Measurements from ENCODE around the gene FRMD4A. TPM values are rescaled to one million over a fixed set of nuclear protein-coding genes. Genes with fewer than 3 reads are reported as not detected.

FRMD4A gene
- total RNA-seq, 1 donor from 2014 or later, result 42.3 TPM

DNA sequence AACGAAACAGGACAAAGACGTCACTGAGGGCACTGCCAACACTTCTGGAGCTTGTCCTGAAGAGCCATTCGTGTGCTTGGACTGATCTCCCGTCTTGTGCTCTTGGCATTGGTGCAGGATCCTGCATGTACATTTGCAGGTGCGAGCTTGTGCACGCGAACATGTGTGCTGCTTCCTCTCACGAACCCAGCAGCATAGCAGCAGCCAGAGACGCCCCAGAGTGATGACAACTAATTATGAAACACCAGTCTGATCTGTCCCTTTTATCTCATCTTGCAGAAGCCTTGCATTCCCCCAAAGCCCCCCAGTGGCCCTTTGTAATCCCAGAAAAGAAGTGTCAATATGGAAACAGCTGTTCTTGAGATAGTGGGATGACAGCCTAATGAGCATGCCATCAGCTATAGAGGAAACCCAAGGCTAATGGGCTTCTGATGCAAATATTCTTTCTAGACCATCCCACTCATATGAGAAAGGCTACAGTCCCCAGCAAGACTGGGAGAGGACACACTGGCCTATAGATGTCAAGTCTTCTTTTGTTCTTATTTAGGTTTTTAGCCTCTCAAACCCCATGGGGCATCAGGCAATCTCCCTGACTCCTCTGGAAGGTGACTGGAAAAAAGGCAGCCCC, 310.6 kb downstream of the FRMD4A start:
- intact Hi-C loops (cut with DNase I), result no loop called here
- no peak for DNase-seq (ENCODE audit: missing footprints)
- ATAC-seq, result no peak

DNA sequence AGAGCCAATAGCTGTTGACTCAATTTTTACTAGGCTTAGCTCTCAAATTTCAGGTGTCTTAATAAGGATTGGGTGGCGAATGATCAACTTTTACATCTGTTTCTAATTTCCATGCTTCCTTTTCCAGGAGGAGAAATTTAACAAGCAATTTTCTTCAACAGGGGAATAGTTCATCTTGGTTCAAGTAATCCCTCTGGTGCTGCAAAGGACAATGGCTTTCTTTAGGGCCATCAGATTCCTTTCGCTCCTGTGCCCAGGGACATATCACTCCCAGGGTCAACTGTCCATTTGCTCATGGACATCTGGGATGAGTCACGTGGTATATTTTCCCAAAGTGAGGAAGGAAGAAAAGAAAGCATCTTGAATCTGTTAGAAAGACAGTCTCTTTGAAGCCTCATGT, 313.3 kb downstream of the FRMD4A start:
- intact Hi-C loops (cut with DNase I), result loop anchor here (5.0 kb wide), 1 partner anchor 55 kb away; no protein-coding TSS in a partner anchor
- ATAC-seq (no peak), DNase-seq (ENCODE audit: missing footprints) (no peak)

DNA sequence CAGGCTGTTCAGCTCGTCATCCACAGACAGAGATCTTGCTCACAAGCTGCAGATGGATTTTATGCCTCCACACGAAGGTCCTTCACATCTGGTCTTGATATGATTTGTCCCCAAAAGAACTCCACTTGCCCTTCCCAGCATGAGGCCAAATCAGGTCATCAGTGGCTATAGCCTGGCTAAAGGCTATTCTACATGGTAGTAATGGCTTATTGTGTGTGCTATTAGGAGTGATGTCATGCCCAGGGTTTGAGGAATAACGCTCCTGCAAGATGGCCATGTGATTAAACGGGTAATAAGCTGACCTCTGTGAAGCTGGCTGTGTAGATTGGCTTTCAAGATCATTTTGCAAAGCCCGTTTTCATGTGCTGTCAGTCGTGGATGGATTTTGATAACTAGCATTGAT, 313.8 kb downstream of the FRMD4A start:
- ATAC-seq (no peak), DNase-seq (ENCODE audit: missing footprints) (no peak)
- intact Hi-C loops (cut with DNase I), result loop anchor here (5.0 kb wide), 1 partner anchor 55 kb away; no protein-coding TSS in a partner anchor

DNA sequence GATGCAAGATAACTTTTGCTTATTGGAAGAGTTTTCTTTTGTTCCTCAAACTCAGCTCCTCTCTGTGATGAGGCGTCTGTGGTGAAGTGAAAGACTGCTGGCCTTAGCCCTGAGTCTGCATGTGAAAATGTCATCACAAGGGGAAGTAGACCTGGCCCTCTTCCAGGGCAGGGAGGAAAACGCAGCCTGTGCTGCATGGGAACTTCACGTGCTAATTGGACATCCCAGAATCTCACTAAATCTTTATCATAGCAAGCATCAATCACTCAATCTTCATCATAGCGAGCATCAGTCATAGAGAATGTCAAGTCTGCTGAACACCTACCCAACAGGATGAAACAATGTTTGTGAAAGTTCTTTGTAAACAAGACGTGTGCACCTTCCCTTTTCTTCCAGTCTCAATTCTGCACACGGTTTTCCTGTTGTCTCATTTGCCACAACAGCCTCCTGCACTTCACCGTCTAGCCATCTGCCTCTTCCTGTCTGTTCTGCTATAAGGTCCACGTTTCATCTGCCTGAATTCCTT, 314.6 kb downstream of the FRMD4A start:
- intact Hi-C loops (cut with DNase I), result loop anchor here (5.0 kb wide), 1 partner anchor 56 kb away; no protein-coding TSS in a partner anchor
- ATAC-seq, result peak; percentile 78
- no peak for DNase-seq (ENCODE audit: missing footprints)

DNA sequence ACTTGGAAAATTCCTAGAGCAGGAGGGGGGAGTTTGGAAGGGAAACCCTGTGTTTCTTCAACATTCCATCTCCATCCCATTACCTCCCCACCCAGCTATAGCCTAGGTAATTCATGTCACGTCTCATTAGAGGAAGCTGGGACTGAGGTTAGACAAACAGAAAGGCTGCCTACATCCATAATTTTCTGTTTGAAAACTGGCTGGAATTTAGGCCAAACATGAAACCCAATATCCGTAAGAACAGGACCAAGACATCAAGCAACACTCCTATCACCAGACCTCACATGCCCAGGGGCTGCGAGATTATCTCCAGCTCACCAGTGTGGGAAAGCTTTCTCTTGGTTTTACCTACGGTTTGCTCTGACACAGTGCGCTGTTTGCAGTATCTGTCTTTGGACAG, 316.3 kb downstream of the FRMD4A start:
- intact Hi-C loops (cut with DNase I), result loop anchor here (5.0 kb wide), 1 partner anchor 127 kb away; no protein-coding TSS in a partner anchor
- no peak for ATAC-seq
- DNase-seq (ENCODE audit: missing footprints), result no peak

DNA sequence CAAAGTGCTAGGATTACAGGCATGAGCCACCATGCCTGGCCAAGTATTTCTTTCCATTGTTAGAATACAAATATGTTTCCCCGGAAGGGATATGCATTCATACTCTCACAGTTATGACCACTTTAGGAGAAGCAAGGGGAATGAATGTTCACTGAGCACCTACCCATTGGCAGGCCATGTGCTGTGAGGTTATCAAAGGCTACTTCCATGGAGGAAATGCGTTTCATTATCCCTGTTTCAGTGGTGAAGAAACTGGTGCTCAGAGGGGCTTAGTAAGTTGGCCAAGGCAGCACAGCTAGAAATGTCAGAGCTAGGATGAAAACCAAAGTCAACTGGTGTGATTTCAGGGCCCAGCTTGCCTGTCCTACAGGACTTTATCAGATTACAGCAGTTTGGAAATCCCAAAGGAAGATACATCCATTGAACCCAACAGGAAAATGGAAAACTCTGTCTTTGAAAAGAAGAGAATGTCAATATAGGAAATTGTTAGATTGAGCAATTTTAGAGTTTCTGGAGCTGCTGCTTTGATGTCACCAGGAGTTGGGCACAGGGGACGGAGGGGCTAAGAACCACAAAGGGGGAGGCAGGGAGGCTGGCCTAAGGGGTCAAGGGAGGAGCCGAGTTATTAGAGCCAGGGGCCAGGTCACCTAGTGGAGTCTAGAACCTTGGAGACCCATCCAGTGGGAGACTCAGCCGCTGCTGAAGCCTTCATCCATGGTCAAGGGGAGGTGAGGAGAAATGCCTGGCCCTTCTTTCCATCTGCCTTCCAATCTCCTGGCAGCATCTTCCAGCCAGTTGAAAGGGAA, 319.8 kb downstream of the FRMD4A start:
- intact Hi-C loops (cut with DNase I), result loop anchor here (5.0 kb wide), 1 partner anchor 124 kb away; no protein-coding TSS in a partner anchor
- ATAC-seq, result no peak
- DNase-seq (ENCODE audit: missing footprints), result no peak

DNA sequence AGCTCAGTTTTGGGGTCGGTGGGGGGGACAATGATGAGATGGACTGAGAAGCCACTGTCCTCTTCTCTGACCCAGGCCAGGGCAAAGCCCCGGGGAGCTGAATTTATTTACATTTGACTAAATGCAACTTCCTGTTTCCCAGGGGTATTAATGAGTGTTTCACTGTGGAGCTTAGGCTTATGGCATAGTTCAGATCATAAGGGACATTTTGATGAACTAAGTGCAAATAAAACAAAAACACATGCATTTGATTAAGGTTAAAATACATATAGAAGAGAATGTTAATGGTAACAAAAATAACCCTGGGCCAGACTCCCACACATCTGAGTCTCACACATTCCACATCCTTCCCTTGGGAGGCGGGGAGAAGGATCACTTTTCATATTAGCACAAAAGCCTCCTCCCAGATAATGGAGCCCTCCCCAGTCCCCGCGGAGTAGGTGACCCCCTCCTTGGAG, 320.6 kb downstream of the FRMD4A start:
- intact Hi-C loops (cut with DNase I), result loop anchor here (5.0 kb wide), 1 partner anchor 123 kb away; no protein-coding TSS in a partner anchor

DNA sequence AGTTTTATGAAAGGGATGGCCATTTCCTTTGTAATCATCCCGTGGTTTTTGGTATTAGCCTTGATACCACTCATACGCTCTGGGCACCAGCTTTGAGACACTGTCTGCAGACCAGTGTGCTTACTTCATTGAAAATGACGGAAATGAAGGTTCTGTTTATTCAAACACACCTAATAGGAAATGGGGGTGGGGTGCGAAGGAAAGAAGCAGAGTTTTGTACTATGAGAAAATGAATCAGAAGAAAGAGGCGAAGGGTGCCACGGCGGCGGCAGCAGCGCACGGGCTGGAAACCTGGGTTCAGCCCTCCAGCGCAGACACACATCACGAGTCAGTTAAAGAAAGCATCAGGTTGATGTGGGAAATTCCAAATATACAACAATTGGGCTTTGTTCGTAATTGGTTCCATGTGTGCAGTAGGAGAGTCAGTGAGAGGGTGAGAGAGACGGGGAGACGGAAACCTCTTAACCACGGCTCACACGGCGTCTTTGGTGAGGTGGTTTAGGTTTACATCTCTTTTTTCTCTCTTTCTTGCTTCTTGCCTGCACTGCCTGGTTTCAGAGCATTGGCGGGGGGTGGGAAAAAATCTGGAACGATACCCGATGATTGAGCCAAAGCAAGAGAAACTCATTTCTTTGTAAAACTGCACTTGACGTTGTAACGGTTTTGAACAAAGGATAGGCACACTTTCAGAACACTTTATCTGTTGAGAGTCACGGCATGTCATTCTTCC, 321.2 kb downstream of the FRMD4A start:
- intact Hi-C loops (cut with DNase I), result loop anchor here (5.0 kb wide), 1 partner anchor 122 kb away; no protein-coding TSS in a partner anchor
- DNase-seq (ENCODE audit: missing footprints) (no peak), ATAC-seq (no peak)

More for the DNA sequence above, 320.6 kb downstream of the FRMD4A start:
- peak; percentile 45 for ATAC-seq
- no peak for DNase-seq (ENCODE audit: missing footprints)

DNA sequence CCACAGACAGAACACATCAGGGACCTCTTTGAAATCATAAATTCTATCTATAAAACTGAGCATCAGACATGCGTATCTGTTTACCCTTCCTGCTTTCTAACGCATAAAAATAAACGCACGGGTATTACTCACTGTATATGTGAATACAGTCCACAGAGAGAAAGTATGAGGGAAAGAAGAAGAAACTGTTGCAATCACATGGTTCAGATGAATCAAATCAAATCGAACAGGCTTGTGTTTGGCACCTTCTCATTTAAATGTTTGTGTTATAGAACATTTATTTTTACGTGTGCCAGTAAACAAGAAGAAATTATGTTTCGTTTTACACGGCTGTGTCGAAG, 322.0 kb downstream of the FRMD4A start:
- ATAC-seq, result no peak
- intact Hi-C loops (cut with DNase I), result no loop called here
- DNase-seq (ENCODE audit: missing footprints), result no peak

DNA sequence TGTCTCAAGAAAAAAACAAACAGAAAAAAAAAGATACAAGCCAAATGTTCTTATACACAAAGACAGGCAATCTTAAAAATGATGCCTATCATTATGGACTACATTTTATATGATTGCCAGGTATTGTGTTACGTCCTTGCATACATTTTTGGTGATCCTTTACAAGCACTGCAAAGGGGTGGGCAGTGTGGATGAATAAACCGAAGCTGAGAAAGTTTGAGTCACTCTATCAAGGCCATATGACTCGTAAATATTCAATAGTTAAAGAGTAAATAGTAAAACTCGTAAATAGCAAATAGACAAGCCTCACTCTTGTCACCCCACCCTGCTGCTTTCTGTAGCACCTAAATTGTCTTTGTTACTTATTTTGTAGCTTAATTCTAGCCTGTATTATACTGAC, 326.2 kb downstream of the FRMD4A start:
- ATAC-seq (no peak), DNase-seq (ENCODE audit: missing footprints) (no peak)
- intact Hi-C loops (cut with DNase I), result no loop called here

DNA sequence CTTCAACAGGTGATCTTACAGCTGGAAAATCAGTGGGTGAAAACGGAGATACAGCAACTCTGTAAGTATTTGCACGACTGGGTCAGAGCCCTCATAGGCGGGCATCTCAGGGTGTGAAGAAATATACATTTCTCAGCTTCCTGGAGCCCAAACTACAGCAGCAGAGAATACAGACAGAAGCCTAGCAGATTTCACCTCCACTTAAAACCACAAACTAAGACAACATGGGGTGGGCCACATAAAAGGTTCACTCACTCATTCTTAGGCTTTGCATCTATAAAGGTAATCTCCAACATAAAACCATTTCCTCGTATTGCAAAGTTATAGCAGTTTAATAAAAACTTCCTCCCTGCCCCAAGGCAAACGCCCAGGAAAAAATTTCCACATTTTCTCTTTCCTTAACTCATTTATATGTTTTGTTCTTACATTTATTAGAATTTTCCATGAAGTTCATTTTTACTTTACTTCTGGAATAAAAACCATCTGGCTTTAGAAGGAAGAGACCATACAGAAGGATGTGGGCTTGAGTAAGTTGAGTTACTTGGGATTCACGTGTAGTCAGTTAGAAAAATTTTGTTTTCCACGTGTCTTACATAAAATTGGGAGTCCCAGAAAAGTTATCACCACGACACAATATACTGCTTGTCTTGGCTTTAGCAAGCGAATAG, 327.1 kb downstream of the FRMD4A start:
- DNase-seq (ENCODE audit: missing footprints) (no peak), ATAC-seq (no peak)
- intact Hi-C loops (cut with DNase I), result no loop called here

DNA sequence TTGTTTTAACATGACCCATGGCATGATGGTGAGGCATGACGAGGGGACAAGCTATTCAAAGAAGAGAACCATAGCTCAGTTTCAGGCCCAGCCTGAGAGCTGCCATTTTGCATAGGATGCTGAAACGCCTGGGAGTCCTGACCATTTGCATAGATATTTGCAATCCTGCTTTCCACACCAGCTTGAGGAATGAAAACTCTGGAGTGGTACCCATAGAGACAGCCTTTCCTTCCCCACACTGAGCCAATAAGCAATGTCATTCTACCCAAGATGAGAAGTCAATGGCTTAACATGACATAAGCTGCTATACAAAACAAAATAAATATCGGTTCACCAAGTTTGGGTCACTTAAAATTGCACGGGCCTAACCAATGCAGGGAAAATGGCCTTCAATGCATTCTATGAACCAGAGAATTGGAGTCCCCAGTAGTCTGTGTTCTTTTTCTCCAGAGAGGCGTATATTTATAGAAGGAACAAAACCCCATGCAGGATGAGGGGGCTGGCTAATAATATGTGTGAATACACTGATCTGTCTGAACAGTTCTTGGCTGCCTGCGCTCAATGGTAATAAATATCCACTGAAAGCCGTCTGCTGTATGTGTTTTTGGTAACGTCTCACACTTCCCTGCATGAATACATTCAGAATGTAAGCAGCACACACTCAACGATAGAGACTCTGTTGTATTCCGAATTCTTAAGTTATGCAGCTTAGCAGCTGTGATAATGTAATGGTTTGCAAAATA, 329.3 kb downstream of the FRMD4A start:
- intact Hi-C loops (cut with DNase I), result no loop called here
- DNase-seq (ENCODE audit: missing footprints) (no peak), ATAC-seq (no peak)

DNA sequence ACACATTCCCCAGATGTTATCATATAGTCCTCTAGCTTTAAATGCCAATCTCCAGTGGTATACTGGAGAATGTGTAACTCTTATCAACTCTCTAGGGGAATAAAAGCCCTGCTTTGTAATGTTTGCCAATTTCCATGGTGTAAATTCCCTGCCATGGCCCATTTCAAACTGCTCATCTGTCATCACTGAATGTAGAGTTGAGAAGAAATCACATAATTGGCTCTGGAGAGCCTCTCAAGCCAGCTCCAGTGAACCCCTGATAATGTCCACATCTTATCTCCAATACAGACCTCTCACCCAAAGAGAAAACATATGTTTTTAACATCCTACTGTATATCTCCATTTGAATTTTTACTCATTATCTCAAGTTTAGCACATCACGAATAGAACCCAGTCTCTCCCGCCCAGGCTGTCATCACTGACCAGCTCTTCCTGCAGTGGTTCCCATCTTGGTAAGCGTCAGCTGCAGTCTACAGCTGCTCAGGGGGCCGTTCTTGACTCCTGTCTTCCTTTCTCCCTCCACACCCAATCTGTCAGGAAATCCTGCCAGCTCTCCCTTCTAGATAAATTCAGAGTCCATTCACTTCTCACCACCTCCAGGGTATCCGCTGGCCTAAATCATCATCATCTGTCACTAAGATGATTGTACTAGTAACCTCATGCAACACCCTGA, 332.4 kb downstream of the FRMD4A start:
- ATAC-seq (peak; percentile 53), DNase-seq (ENCODE audit: missing footprints) (no peak)
- intact Hi-C loops (cut with DNase I), result loop anchor here (10.0 kb wide), 1 partner anchor 97 kb away; no protein-coding TSS in a partner anchor

DNA sequence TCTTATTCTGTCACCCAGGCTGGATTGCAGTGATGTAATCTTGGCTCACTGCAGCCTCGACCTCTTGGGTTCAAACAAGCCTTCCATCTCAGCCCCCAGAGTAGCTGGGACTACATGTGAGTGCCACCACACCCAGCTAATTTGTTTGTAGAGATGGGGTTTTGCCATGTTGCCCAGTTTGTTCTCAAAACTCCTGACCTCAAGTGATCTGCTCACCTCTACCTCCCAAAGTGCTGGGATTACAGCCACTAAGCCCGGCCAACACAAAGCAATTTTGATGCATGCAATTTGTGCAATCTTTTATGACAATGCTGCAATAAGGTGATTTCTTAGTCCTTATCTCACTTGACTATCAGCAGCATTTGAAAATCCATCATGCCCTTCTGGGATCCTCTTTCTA, 333.1 kb downstream of the FRMD4A start:
- intact Hi-C loops (cut with DNase I), result loop anchor here (10.0 kb wide), 1 partner anchor 97 kb away; no protein-coding TSS in a partner anchor
- no peak for ATAC-seq
- no peak for DNase-seq (ENCODE audit: missing footprints)

DNA sequence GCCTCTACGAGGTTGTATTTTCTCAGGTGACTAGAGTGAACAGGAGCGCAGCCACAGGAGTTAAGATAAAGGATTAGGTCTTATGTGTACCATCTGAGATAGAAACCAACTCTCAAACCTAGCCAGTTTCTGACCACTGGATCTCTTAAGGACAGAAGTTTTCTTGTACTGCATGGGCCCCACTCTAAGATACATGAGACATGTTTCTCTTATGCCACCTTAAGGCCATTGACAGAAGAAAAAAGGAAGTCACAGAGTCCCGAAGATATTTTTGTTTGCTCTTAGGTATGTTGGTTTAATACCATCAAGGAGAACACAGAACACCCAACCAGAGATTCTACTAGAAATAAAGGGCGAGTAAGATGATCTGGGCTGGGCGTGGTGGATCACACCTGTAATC, 335.8 kb downstream of the FRMD4A start:
- DNase-seq (ENCODE audit: missing footprints) (no peak), ATAC-seq (no peak)
- intact Hi-C loops (cut with DNase I), result loop anchor here (5.0 to 10.0 kb wide), 3 partner anchors 100 to 208 kb away; no protein-coding TSS in a partner anchor

DNA sequence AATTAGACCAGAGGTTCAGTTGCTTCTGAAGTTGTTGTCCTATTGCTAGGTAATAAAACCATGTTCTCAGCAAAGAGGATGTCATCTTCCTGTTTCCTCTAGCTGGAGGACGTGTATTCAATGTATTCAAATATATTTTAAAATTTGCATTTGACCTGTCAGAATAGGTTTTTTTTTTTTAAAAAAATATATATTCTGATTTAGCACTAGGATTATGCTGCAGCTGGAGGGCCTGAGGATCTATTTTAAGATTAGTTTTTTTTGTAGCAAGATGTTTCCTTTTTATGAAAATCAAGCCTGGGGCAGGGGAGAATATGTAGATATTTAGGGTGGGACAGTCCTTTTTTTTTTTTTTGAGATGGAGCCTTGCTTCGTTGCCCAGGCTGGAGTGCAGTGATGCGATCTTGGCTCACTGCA, 337.0 kb downstream of the FRMD4A start:
- no peak for ATAC-seq
- DNase-seq (ENCODE audit: missing footprints), result no peak
- intact Hi-C loops (cut with DNase I), result loop anchor here (5.0 to 10.0 kb wide), 3 partner anchors 101 to 206 kb away; no protein-coding TSS in a partner anchor

DNA sequence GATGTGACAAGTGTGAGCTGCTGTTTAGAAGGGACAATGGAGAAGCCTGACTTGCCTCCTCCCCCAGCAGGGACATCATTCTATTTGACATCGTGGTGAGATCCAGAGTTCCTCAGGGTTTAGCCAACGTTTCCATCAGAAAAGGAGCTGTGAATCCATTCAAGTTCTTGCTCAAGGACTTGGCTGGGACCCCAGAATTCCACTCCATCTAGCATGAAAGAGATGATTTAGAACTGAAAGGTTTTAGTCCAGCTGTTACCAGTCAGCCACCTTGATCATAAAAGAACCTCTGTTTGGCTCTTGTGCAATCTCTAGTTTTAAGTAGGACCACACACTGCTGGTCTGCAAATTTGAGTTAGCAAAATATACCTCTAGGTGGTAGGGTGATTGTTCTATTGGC, 337.6 kb downstream of the FRMD4A start:
- peak; percentile 58 for ATAC-seq
- intact Hi-C loops (cut with DNase I), result loop anchor here (5.0 to 10.0 kb wide), 3 partner anchors 102 to 206 kb away; no protein-coding TSS in a partner anchor
- no peak for DNase-seq (ENCODE audit: missing footprints)

All from Right ventricle myocardium inferior (tissue), 1 donor.